ENCODE results near the gene NBPF3.

Gene NBPF3

DNA sequence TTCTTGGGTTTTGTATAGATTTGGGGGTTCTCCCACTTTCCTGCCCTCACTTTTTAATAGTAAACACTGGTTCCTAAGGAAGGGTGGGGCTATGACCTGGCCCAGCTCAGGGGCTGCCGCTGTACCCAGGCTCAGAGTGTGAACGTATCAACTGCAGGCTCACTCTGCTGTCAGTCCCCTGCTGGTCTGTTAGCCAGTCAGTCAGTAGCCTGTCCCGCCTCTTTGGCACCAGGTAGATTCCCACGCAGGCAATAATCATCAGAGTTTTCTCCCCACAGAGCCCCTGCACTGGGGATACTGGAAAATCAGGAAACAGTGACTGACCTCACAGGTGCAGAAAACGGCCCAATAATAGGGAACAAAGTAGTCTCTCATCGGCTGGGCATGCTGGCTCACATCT, 54.3 kb downstream of the NBPF3 start:
- no peak for DNase-seq (ENCODE audit: low read depth in 4 of 4, low spot score in 1 of 4)

DNA sequence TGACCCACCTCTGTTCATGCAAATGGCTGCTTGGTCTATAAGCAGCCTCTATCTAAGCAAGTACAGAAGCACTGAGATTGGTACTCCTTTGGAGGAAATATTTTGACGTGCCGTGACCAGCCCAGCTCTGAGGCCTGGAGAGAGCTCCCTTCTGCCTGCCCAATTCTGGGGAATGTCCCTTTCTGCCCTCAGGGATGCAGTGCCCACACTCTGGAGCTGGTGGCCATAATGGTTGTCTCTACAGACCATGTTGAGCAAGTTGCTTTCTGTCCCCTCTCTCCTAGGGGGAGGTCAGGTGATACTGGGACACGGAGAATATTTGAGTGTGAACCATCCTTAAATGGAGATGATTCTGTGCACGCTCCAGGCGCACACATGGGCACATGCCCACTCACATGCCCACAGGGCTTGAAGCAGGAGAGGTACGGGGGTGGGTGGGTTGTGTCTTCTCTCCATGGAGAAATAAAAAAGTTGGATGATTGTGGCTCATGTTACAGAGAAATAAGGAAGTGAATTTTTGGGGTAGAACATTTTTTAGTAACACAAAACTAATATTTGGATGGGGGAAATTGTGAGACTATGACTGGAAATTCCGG, 55.4 kb downstream of the NBPF3 start:
- no peak for DNase-seq (ENCODE audit: low read depth in 4 of 4, low spot score in 1 of 4)

DNA sequence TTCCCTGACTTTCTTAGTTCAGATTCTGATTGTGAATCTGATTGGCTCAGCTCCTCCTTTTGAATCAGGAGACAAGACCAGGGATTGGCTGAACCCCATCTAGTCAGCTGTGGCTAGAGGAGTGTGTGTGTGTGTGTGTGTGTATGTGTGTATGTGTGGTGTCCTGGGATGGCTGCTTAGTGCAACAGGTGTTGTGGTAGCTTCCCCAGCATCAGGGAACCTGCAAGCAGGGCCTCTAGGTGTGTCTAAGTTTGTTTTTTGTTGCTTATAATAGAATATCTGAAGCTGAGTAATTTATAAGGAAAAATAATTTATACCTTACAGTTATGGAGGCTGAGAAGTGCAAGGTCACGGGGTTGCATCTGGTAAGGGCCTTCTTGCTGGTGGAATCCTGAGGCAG, 56.1 kb downstream of the NBPF3 start:
- DNase-seq (ENCODE audit: low read depth in 4 of 4, low spot score in 1 of 4), result no peak

DNA sequence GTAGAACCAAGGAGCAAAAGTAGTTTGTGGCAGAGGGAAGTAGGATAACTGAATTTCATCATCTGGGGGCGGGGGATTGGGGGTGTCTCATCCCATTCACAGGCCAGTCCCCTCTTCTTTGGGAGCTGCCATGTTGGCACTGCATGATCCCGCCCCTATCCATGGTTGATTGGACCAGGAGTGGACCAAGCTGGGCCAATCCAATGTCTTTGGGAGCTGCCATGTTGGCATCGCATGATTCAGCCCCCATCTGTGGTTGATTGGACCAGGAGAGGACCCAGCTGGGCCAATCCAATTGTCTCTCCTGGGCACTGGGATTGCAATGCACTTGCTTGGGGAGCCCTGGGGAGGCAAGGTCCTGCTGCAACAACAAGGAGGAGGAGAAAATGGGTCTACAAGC, 56.9 kb downstream of the NBPF3 start:
- DNase-seq (ENCODE audit: low read depth in 4 of 4, low spot score in 1 of 4), result no peak

DNA sequence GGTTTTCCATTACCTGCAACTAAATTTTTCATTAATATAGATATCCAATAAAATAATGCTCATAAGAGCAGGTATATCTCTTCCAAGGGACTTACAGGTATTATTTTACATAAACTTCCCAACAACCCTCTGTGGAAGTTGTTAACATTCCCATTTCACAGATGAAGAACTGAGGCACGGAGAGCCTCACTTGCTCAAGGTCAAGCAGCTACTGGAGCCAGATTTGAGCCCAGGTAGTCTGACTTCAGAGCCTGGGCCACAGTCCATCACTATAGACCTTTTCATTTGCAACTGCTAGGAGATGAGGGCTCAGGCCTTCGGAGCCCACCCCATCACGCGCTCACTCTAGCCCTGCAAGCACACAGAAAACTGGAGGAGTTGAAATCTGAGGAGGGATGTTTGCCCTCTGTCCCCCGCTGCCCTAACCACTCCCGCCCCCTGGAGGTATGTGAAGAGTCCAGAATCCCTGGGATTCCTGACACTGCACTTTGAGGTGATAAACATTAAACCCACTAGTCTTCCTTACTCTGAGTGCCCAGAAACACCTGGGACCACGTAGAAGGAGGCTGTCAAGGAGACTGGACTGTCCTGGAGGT, 57.6 kb downstream of the NBPF3 start:
- DNase-seq (ENCODE audit: low read depth in 4 of 4, low spot score in 1 of 4), result no peak

DNA sequence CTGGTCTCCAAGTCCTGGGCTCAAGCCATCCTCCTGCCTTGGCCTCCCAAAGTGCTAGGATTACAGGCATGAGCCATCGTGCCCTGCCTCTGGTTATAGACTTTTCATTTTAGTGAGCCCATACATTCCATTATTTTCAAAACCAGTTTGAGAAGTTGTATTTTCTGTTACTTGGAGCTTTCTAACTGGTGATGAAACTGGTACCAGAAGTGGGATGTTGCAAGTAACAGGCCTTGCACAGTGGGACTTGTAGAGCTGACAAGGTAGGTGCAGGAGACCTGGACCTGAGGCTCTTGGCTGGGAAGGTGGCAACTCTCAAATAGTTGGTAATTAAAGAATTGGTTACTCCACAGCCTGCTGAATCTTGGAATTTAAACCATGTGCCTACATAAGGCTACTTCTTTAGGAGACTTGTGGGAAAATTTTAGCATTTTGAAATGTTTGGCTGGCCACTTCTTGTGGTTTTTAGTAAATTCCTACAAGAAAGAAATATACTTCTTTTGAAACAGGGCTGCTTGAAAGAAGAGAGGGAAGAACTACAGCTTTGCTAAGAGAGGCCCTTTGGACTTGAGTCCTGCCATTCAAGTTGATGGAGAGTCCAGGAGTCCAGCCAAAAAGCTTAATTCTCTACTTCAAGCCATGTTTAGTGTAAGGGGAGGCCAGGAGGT, 59.5 kb downstream of the NBPF3 start:
- DNase-seq (ENCODE audit: low read depth in 4 of 4, low spot score in 1 of 4), result no peak

DNA sequence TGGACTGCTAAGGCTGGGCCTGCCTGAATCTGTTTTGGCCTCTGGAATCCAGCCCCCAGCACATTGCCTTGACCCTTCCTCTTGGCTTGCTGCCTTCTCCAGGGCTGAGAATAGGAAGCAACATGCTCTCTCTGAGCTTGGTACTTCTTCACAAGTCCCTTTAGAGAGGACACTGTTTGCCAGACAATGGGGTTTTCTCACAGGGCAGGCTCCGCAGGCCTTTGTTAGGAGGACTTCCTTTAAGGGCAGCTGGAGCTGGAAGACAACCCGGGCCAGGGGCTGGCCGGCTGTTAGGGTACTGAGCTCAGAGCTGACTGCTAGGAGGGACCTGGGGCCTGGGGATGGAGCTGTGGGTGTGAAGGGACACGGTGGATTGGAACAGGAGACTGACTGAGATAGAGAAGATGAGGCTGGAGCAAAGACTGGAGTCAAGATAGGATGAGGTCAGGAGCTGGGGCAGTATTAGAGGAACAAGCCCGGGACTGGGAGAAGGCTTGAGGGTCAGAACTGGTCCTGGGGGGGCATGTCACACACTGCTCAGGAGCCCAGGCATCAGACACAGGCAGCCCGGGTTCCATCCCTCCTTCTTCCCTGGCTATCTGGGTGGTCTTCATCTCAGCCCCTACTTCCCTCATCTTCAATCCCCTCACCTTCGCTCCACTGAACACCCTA, 63.9 kb downstream of the NBPF3 start:
- DNase-seq (ENCODE audit: low read depth in 4 of 4, low spot score in 1 of 4), result no peak

DNA sequence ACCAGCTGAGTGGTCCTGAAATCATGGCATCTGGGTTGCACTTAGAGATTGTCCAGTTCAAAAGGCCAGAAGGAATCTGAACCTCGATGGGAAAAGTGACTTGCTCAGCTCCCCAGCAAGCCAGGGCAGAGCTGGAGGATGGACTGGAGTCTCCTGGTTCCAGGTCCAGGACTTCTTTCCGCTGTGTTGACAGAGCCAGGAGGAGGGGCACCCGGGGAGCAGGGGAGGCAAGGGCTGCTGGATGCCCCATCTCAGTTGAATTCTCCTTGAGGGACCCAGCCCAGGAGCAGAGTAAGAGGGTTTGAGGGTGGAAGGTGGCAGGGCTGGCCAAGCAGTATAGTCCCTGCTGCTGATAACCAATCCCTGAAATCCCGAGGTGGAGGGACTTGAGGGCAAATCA, 66.9 kb downstream of the NBPF3 start:
- DNase-seq (ENCODE audit: low read depth in 4 of 4, low spot score in 1 of 4), result no peak

DNA sequence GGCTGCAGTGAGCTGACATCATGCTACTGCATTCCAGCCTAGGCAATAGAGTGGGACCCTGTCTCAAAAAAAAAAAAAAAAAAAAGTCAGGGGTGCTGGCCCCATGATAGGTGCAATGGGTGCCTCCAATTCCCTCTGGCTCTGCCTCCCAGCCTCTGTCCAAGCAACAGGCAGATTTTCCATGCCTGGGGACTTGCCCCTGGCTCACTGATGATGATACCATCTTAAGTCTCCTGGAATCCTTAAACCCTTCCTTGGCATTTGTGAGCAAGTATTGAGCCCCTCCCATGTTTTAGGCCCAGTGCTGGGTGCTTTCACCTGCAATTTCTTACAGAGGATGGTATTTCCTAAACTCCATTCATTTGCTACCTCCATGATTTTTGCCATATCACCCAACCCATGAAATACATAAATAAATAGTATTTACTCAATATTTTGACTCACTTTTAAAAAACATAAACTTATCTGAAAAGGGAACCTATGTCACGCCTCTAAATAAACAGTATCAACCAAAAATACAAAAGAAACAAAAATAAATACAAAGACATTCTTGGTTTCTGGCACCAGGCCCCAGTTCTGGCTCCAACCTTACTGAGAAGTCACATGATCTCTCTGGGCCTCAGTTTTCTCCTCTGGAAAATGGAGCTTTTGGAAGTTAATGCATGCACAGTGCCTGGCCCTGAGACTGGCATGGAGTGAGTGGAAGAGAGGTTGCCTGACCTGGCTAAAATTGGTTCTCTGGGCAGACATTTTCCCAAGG, 67.8 kb downstream of the NBPF3 start:
- no peak for DNase-seq (ENCODE audit: low read depth in 4 of 4, low spot score in 1 of 4)

DNA sequence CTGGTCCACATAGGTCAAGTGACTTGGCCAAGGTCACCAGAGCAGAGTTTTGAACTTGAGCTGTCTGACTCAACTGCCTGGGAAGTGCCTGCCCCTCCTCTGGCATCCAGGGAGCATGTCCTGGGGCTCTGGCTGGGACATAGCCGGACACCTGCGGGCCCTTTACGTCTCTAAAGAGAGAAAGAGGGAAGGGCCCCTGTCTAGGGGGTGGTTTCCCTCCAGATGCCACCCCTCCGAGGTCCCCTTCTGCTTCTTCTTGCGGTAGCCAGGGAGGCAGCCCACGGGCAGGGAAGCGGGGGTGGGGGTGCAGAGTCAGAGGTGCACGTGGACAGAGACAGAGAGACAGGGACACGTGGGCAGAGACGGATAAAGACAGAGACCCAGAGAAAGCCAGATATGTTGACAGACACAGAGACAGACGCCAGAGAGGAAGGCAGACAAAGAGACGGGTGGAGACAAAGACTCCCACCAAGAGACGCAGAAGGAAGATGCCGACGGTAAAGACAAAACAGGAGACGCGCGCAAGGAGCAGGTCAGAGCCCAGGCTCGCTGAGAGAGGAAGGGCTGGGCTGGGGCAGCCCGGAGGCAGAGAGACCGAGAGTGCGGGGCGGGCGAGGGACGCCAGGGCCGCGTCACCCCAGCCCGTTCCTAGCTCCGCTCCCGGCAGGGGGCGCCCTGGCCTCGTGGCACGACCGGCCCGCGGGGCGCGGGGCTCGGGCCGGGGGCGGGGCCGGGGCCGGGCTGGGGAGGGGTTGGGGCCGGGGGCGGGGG, 68.8 kb downstream of the NBPF3 start:
- DNase-seq (ENCODE audit: low read depth in 4 of 4, low spot score in 1 of 4), result peak; percentile 39 to 66 (median 59)

DNA sequence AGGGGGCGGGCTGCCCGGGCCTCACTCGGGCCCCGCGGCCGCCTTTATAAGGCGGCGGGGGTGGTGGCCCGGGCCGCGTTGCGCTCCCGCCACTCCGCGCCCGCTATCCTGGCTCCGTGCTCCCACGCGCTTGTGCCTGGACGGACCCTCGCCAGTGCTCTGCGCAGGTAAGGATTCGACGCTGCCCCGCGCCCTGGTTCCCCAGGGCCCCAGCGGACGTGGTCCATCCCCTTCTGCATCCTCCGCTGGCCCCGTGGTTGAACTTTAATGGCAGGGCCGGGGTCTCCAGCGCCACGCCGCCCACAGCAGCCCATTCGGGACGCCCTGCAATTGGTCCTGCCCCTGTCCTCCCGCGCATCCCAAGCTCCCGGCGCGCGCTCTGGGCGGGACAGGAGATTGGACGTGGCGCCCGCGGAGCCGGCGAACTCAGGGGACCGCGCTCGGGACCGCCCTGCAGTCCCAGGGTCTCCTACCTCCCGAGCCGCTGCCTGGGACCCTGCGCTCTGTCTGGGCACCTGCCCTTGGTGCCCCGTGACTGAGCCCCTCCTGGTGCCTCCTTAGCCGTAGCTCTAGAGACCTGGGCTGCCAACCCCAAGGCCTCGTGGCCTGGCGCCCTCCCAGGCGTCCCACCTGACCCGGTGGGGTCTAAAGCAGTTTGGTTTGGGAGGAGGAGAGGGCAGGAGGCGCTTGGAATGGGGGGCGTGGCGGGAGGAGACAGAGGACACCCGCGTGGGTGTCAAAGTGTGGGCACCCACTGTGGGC, 69.6 kb downstream of the NBPF3 start, which contains the start of gene ALPL:
ALPL (plus strand) TSS at position 73 of the 762 bp plus-strand sequence. CDS start 44,659 bp downstream, outside the sequence.
- DNase-seq (ENCODE audit: low read depth in 4 of 4, low spot score in 1 of 4), result no peak

DNA sequence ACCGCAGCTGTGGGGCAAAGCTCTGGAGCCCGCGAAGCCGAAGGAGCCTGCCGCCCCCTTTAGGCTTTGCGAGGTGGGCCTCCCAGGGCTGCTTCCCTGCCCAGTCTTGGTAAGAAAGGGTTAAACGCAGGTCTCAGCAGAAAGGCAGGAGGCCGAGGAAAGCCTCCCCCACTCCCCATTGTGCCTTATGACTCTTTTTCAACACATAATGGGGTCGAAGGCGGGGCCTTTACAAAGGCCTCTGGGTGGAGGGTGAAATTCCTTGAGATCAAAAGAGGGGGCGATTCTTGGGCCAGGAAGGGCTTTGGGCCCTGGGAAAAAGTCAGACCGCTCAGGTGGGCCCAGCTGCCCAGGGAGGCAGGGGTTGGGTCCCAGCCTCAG, 70.2 kb downstream of the NBPF3 start:
- no peak for DNase-seq (ENCODE audit: low read depth in 4 of 4, low spot score in 1 of 4)

DNA sequence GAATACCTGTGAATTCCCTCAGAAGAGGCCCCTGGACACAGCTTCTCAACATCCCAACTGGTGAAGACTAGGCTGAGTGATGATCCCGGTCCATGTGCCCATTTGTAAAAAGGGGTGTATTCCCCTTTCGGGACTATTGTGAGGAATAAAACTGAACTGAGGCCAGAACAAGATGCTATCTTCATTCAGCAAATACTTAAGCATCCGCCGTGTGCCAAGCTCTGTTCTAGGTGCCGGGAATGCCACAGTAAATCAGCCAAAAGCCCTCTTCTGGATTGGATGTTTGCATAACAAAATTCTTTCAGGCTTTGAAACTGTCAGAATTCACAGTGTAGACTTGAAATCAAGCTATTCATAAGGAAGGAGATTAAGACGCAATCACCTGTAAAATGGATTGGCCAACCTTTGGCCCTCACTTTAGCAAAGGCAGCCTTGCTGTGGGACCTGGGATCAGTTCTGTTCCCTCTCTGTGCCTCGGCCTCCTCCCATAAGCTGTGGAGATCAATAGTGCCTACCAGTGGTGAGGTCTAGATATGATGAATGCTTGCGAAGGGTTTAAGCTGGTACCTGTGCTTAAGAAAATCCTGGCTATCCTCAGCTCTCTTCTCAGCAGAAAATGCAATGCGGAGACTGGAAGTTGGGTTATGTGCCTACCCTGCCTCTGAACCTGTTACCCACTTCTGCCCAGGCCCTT, 71.1 kb downstream of the NBPF3 start:
- no peak for DNase-seq (ENCODE audit: low read depth in 4 of 4, low spot score in 1 of 4)

DNA sequence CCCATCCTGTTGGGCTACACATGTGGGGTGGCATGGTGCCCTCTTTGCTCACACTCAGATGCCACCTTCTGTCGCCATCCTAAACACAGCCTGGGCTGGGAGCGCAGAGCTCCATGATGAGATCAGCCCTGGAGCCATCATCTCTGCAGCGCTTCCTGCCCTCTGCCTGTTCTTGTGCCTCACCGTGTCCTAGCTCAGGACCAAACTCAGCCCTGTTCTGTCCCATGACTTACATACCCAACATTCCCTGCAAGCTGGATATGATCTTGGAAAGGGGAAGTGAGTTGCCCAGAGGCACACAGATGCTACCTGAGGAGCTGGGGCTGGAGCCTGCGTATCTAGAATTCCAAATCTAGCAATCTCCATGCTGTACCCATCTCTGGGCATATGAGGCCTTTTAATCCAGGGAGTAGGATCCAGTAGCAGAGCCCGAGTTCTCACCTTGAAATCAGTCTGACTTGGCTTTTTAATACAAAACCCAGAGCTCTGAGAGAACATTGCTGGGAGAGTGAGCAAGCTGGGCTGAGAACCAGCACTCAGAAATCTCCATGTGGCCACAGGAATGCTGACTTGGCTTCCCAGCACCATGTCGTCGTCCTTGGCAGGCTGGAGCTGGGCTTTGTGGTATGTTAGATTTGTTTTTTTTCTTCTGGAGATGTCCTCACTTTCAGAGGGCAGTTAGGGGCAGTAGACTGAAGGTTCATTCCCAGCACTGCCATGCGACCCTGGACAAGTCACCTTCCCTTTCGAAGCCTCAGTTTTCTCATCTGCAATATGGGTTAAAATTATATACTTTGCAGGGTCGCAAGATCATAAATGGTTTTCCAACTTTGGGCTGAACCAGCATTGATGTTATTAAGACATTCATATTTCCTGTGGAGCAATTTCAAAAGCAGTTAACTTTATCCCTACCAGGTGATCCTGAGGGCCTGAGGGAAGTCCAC, 71.9 kb downstream of the NBPF3 start:
- no peak for DNase-seq (ENCODE audit: low read depth in 4 of 4, low spot score in 1 of 4)

DNA sequence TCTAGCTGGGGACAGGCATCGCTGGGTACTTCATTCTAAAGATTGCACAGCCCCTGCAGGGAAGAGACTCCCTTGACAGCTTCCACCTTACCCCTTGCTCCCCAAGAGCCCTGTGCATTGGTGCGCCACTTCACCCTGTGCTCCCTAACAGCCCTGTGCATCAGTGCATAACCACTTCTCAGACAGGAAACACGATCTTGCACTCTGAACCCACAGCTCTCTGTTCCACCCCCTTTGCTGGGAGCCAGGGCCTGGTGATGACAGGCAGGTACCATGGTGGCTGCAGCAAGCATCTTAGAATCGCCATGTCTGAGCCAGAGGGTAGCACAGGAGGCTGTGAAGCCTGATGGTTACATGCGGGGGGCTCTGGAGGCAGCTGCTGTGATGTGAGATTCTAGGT, 74.3 kb downstream of the NBPF3 start:
- DNase-seq (ENCODE audit: low read depth in 4 of 4, low spot score in 1 of 4), result no peak

DNA sequence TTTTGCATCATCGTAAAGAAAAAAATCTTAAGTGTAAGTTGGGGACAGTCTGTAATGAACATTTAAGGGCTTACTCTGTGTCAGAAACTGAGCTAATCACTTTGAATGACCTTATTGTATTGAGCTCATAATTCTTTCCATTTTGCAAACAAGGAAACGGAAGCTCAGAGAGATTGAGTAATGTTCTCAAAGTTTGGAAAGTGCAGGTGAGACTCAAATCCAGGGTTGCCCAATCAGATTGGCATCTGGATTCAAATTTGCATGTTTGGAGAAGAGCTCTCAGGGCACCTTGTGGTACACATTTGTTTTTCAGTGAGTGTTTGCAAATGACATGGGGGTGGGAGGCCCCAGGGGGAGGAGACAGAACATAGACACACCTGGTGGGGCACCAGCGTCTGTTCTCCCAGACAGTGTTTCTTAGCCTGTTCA, 77.2 kb downstream of the NBPF3 start:
- DNase-seq (ENCODE audit: low read depth in 4 of 4, low spot score in 1 of 4), result no peak

DNA sequence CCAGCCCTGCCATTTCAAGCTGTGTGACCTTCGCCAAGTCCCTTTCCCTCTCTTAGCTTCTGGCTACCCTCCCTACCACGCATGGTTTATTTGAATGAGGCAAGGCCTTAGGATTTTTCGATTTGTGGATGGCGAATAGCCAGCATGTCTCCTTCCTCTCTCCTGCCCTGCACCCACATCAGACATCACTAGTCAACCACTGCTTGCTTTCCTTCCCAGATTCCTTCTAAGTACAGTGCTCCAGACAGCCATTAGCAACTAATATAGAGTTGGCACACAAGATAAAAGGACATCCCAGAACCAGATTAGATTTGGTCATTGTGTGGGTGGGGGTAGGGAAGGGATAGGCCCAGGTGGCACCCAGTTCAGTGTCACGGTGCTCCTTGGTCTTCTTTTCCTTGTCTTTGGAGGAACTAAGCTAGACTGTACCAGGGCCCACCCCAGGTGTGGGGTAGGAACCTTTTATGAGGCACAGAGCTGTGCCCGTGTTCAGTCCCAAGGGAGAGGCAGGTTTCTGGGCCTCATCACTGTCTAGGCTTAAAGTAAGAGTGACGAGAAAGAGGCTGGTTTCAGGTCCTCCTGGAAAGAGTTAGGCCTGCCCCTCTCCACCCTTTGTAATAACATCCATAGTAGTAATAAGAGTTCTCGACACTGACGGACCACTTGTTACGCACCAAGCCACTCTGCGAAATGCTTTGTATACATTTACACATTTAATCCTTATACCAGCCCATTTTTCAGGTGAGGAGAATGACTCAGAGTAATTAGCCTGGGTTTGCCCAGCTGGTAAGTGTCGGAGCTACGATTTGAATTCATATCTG, 77.9 kb downstream of the NBPF3 start:
- no peak for DNase-seq (ENCODE audit: low read depth in 4 of 4, low spot score in 1 of 4)

All from stimulated activated CD4-positive, alpha-beta T cell treated with anti-CD3 and anti-CD28 coated beads, Interleukin-1b, Interleukin-23, amount 100 ng/mL, for 24 hours (primary cell).